HuH-7.5 (cell line): ENCODE results near the gene OR10P1.
"Not testable (repeated sequence)": the region's sequence is repeated elsewhere in the genome, so short reads cannot be mapped to it uniquely, and the experiment has no call there.

ENCODE experiments used
- DNase-seq: peaks from one replicate; pipeline ENCODE4 v3.0.0; 2011; ENCODE audit warnings: low spot score

Gene OR10P1

GRCh38 chr12:55636853-55637252 is at the start of gene OR10P1:
OR10P1 (plus strand) TSS chr12:55636892; CDS start chr12:55636892, 0 bp downstream.
- DNase-seq: no peak

DNA sequence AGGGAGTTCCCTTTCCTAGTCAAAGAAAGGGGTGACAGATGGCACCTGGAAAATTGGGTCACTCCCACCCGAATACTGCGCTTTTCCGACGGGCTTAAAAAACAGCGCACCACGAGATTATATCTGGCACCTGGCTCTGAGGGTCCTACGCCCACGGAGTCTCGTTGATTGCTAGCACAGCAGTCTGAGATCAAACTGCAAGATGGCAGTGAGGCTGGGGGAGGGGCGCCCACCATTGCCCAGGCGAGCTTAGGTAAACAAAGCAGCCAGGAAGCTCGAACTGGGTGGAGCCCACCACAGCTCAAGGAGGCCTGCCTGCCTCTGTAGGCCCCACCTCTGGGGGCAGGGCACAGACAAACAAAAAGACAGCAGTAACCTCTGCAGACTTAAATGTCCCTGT is 46.5 kb upstream of the OR10P1 start:
- DNase-seq: not testable (repeated sequence)

DNA sequence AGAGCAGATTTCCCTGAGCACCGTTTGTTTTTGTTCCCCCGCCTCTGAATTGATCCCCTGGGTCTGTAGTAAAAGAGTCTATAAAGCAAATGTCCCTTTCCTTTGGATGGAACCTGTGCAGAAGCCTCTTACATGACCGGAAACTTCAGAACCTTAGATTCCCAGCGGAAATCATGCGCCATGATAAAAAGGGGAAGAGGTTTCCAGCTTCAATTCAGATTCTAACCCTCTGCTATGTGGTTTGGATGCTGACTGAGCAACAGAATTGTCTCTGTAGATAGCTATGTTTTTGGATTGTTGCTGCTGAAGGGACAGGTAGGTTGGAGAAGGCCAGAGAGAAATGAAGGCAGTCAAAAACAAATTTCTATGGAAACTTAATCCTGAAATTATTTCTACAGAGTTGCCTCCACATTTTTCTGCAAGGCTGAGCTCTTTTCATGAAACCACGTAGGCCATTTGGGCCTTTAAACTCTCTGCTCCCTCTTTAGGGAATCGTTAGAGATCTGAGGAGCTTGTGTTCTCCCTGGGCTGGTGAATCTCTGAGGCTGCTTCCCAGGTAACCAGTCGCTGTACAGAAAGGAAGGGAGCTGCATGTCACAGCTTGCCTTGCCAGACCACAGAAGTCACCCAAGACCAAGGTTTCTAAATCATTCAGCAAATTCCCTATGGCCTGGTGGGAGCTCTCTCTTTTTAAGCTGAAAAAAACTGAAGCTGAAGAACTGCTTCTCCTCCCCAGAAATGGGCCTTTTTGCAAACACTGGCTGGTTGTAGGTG is 28.7 kb upstream of the OR10P1 start:
- no peak for DNase-seq

- DNase-seq: no peak
Measured at GRCh38 chr12:55610598-55610997, 26.1 kb upstream of the OR10P1 start.

DNA sequence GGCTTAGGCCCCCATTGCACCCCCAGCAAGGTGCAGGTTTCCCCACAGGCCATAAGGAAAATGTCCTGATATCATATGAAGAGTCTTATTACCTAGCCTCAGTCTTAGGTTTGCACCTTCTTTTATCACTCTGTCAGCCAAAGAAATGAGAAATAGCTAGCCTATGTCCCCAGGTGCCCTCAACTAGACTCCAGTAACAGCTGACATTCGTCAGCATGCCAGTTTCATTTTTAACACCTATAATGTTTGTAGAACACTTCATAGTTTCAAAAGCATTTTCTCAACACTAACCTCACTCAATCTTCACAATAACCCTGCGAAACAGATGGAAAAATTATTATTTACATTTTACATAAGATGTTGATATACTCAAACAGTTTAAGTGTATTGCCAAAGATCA is 24.0 kb upstream of the OR10P1 start:
- DNase-seq: no peak

DNA sequence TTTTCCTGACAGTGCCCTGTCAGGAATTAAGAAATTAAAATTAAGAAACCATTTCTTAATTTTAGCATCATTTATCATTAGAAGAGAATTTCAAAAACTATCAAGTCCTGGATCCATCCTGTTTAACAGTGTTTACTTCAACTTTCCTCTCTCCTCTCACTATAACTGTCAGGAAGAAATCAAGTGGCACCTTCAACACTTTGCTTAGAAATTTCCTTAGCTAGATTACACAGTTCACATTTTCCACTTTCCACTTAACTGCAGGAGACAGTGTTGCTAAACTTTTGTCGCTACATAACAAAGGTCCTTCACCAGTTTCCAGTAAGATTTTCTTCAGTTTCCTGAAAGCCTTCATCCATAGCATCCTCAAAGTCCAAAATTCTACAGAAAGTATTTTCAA is 21.9 kb upstream of the OR10P1 start:
- no peak for DNase-seq

DNA sequence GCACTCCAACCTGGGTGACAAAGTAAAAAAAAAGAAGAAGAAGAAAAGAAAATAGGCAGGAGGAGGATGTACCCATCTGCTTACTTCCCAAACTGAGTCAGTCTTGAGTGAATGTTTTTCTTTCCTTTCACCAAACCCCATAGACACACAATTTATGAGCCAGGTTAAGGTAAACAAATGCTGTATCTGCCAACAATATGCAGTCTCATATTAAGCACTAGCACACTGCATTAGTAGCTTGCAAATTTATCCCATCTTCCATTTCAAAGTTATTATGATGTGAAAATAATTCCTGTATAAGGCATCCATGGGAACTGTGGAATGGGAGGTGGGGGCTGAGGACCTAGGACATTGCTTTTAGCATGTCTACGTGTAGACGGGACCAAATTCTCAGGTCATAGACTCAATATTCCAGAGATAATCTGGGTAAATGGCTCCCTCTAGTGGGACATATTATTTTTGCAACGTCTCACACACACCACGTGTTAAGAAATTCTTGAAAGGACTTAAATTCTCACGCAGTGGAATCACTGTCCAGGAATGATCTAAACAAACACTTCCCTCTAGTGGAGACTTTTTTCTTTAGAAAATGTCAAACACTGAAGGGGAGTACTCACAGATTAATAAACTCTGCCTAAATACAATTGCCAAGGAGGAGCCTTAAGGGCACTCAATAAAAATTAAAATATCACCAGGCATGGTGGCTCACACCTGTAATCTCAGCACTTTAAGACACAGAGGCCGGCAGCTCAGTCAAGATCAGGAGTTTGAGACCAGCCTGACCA is 17.1 kb upstream of the OR10P1 start:
- peak; percentile 66 for DNase-seq

- DNase-seq: no peak
Measured at GRCh38 chr12:55624056-55624455, 12.6 kb upstream of the OR10P1 start.

DNA sequence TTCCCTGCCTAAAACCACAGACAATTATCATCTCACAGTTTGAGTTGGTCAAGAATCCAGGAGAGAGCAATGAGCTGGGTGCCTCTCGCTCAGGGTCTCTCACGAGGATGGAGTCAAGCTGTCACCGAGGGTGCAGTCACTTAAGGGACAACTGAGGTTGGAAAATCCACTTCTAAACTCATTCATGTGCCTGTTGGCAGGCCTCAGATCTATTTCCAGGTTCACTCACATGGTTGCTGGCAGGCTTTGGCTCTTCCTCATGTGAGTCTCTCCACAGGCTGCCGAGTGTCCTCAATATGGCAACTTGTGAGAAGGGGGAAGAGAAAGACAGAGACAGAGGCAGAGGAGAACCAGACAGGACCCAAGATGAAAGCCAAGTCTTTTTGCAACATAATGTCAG is 10.5 kb upstream of the OR10P1 start:
- DNase-seq: no peak

- DNase-seq: no peak
Measured at GRCh38 chr12:55629058-55629841, 7.4 kb upstream of the OR10P1 start.

GRCh38 chr12:55631056-55631455 is 5.6 kb upstream of the OR10P1 start:
- no peak for DNase-seq

DNA sequence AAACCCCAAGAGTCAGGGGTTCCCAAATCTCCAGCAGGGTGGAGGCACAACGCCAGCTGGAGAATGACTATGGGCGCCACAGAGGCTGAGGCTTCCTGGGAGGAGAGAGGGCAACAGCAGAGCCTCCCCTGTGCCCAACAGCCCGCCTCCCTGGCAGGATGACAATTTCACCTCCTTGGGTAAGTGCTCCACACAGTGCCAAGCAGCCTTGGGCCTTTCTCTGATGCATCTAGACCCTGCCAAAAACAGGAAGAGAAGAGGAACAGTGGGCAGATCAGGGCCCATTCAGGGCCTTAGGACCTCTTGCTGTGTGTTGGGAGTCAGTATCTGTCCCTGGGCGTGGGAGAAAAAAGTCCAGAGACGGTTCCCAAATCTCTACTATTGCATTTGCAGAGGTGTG is 5.0 kb upstream of the OR10P1 start:
- DNase-seq: no peak

DNA sequence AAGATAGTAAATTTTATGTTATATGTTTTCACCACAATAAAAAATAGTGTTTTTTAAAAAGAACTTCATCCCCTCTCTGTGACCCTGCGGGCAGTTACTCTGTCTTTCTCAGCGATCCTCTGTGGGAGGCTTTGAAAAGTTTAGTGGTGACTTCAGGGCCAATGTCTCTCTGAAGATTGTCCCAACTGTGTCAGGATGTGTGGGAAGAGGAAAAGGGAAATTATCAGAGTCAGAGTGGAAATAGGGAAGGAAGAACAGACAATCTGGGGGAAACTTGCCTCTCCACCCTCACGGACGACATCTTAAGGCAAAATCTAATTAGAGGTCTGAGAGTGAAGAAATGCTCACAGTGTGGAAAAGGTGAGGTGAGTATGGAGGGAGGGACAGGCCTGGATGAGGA is 3.5 kb upstream of the OR10P1 start:
- DNase-seq: no peak

DNA sequence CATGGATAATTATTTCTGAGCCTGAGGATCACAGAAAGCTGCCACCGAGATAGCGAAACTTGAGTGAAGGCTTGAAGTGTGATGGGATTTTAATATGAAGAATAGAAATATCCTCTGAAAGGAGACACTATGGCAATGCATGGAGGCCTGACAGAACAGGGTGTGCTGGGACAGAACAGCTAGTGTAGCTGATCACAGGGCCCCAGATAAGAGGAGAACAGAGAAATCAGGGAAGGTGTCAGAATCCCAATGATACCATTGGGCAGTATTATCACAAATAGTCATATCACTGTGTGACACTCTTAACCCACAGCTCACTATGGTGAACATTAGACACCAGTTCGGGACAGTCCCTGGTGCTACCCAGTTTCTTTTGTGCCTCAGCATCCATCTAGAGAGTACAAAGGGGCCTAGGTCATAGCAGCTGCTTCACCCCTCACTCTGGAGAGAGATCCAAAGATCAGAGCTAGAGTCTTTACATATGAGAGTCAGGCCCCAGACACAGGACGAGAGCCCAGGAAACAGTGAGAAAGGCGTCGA is 506 bp upstream of the OR10P1 start:
- no peak for DNase-seq

- DNase-seq: no peak
Measured at GRCh38 chr12:55637467-55637866, 775 bp downstream of the OR10P1 start.

- no peak for DNase-seq
Measured at GRCh38 chr12:55641595-55641994, 4.9 kb downstream of the OR10P1 start.

DNA sequence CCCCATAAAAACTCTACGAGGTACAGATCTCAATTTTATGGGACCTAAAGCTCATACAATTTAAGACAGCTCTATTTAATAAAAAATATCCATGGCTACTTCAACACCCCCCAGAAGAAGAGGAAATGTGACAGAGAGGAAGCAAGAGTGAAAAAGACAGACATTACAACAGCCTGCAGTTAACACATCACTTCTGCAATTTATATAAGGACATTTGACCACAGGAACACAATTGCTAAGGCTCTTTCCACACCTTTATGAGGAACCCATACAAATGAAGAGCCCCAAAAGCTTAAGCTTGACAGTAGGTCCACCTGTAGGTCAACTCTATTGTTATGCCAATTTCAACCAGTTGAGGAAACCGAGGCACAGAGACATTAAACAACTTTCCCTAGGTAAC is 5.6 kb downstream of the OR10P1 start:
- no peak for DNase-seq

DNA sequence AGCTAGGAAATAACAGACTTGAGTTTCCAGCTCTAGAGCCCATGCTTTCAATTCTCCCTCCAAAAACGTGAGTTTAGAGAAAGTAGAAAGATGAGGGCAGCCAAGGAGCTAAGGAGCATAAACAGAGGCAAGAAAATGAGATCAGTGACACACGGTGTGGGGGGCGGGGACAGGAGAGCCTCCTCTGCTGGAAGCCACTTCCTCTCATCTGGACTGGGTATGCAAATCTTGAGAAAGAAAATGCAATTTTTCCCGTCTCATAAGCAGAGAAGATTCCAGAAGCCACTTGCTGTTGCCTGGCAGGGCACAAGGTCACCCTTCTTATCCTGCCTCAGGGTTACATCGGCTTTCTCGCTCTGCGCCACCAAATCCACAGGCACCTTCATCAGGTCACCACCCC is 6.0 kb downstream of the OR10P1 start:
- no peak for DNase-seq

GRCh38 chr12:55644591-55644990 is 7.9 kb downstream of the OR10P1 start:
- no peak for DNase-seq

DNA sequence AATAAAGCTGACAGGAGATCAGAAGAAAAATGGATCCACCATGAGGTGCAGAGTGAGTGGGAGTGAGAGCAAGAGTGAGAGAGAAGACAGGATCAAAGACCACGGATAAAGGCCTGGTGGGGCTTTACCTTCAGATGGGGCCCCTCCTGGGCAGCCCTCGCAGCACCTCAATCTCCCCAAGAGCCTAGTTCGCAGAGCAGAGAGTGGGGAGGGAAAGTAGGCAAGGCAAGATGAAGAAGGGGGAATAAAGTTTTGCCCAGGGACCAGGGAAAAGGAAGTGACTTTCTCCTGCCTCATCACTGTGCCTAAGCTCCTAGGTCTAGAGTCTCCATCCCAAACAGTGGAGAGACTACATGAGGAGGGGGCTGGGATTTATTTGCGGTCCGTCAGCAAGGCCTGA is 10.3 kb downstream of the OR10P1 start:
- peak; percentile 16 for DNase-seq

- not testable (repeated sequence) for DNase-seq
Measured at GRCh38 chr12:55650620-55651298, 14.1 kb downstream of the OR10P1 start.

DNA sequence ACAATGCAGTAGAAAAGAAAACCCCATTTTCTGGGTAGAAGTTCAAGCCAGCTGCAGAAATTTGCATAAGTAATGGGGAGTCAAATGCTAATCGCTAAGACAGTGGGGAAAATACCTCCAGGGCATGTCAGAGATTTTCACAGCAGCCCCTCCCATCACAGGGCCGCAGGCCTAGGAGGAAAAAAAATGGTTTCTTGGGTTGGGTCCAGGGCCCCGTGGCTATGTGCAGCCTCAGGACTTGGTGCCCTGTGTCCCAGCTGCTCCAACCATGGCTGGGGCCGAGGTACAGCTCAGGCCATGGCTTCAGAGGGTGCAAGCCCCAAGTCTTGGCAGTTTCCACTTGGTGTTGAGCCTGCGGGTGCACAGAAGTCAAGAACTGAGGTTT is 14.6 kb downstream of the OR10P1 start:
- DNase-seq: no peak
